NK-92 treated with Interleukin-12 subunit alpha and Interleukin-12 subunit beta, amount 100 ng/mL, for 24 hours (cell line): Measurements from ENCODE around the gene KBTBD7.
"Not testable (repeated sequence)": the region's sequence is repeated elsewhere in the genome, so short reads cannot be mapped to it uniquely, and the experiment has no call there.

Experiments used
- DNase-seq: peaks from one replicate; lab custom pipeline; 2025; lab: John Stamatoyannopoulos, UW

Gene KBTBD7

GRCh38 chr13:41199079-41199478, 4.7 kb upstream of the KBTBD7 start:
- no peak for DNase-seq

- DNase-seq, result no peak
Measured at GRCh38 chr13:41196620-41197019, 2.3 kb upstream of the KBTBD7 start.

- no peak for DNase-seq
Measured at GRCh38 chr13:41196011-41196410, 1.6 kb upstream of the KBTBD7 start.

- DNase-seq, result no peak
Measured at GRCh38 chr13:41193469-41193868, 900 bp downstream of the KBTBD7 start.

GRCh38 chr13:41188584-41188983, 5.8 kb downstream of the KBTBD7 start:
- DNase-seq, result no peak

- DNase-seq, result no peak
Measured at GRCh38 chr13:41186481-41186880, 7.9 kb downstream of the KBTBD7 start.

GRCh38 chr13:41182231-41182630, 12.1 kb downstream of the KBTBD7 start:
- no peak for DNase-seq

- DNase-seq, result no peak
Measured at GRCh38 chr13:41179593-41180250, 14.6 kb downstream of the KBTBD7 start.

- no peak for DNase-seq
Measured at GRCh38 chr13:41178040-41178439, 16.3 kb downstream of the KBTBD7 start.

GRCh38 chr13:41177616-41178015, 16.8 kb downstream of the KBTBD7 start:
- DNase-seq, result no peak

GRCh38 chr13:41175576-41175975, 18.8 kb downstream of the KBTBD7 start:
- not testable (repeated sequence) for DNase-seq

GRCh38 chr13:41162151-41162550, 32.2 kb downstream of the KBTBD7 start:
- DNase-seq, result no peak

- DNase-seq, result no peak
Measured at GRCh38 chr13:41159174-41159573, 35.2 kb downstream of the KBTBD7 start.

- no peak for DNase-seq
Measured at GRCh38 chr13:41157048-41157717, 37.2 kb downstream of the KBTBD7 start.

GRCh38 chr13:41156620-41157019, 37.7 kb downstream of the KBTBD7 start:
- no peak for DNase-seq

- DNase-seq, result no peak
Measured at GRCh38 chr13:41154042-41154441, 40.3 kb downstream of the KBTBD7 start.

- DNase-seq, result no peak
Measured at GRCh38 chr13:41152005-41152404, 42.4 kb downstream of the KBTBD7 start.

GRCh38 chr13:41150058-41150457, 44.3 kb downstream of the KBTBD7 start:
- DNase-seq, result no peak

- DNase-seq, result no peak
Measured at GRCh38 chr13:41148419-41149283, 45.7 kb downstream of the KBTBD7 start.

- DNase-seq, result no peak
Measured at GRCh38 chr13:41145136-41145908, 49.0 kb downstream of the KBTBD7 start.

GRCh38 chr13:41144576-41144975, 49.8 kb downstream of the KBTBD7 start:
- DNase-seq, result no peak
